MG63 (cell line): ENCODE measurements around the gene TRIM9. TPM values are rescaled to one million over a fixed set of nuclear protein-coding genes. Genes with fewer than 3 reads are reported as not detected.

Source experiments
- DNase-seq: peaks from one replicate; pipeline ENCODE4 v3.0.0-alpha.2; 2020
- H3K27me3 ChIP-seq: fragments of 250-450 bp; sonication (Bioruptor Pico); 2 replicates; pipeline ENCODE4 v1.5.1; 2020; ENCODE audit warnings: mild to moderate bottlenecking, moderate library complexity
- H3K36me3 ChIP-seq: fragments of 250-450 bp; sonication (Bioruptor Pico); 2 replicates; pipeline ENCODE4 v1.5.1; 2020; ENCODE audit warnings: mild to moderate bottlenecking, moderate library complexity
- H3K4me3 ChIP-seq: fragments of 250-450 bp; sonication (Bioruptor Pico); 2 replicates; pipeline ENCODE4 v1.5.1; 2020; ENCODE audit warnings: mild to moderate bottlenecking, moderate library complexity
- H3K9me3 ChIP-seq: fragments of 250-450 bp; sonication (Bioruptor Pico); 2 replicates; pipeline ENCODE4 v1.5.1; 2020; ENCODE audit warnings: mild to moderate bottlenecking, moderate library complexity
- total RNA-seq: library from RNA; depleted of rRNA; stranded (reverse); fragments of >200 nt; shearing (Covaris generic); gene quantifications from 2 replicates; pipeline ENCODE4 v1.2.3, GENCODE V29; 2014; ENCODE audit warnings: low replicate concordance

Gene TRIM9
- total RNA-seq, 1 experiment from 2014 or later, result 0.33 TPM

GRCh38 chr14:51074701-51075385 lies 20.1 kb downstream of the TRIM9 start:
- H3K4me3 ChIP-seq, result no peak overlapping the region
- H3K36me3 ChIP-seq, result no peaks in the 10 kb centered on the region
- no peak for DNase-seq
- no peaks in the 10 kb centered on the region for H3K27me3 ChIP-seq
- no peaks in the 10 kb centered on the region for H3K9me3 ChIP-seq

GRCh38 chr14:51073731-51074130 lies 21.2 kb downstream of the TRIM9 start:
- Histone ChIP-seq H3K9me3 (no peaks in the 10 kb centered on the region), H3K36me3 (no peaks in the 10 kb centered on the region), H3K4me3 (no peak overlapping the region), H3K27me3 (no peaks in the 10 kb centered on the region)
- DNase-seq, result no peak

GRCh38 chr14:51072976-51073375 lies 21.9 kb downstream of the TRIM9 start:
- Histone ChIP-seq H3K9me3 (no peaks in the 10 kb centered on the region), H3K27me3 (no peaks in the 10 kb centered on the region), H3K4me3 (no peak overlapping the region), H3K36me3 (no peaks in the 10 kb centered on the region)
- DNase-seq, result no peak

GRCh38 chr14:51071857-51072256 lies 23.0 kb downstream of the TRIM9 start:
- Histone ChIP-seq H3K36me3 (no peaks in the 10 kb centered on the region), H3K4me3 (no peak overlapping the region), H3K27me3 (no peaks in the 10 kb centered on the region), H3K9me3 (no peaks in the 10 kb centered on the region)
- no peak for DNase-seq

GRCh38 chr14:51070726-51071125 lies 24.2 kb downstream of the TRIM9 start:
- Histone ChIP-seq H3K4me3 (no peak overlapping the region), H3K9me3 (no peaks in the 10 kb centered on the region), H3K27me3 (no peaks in the 10 kb centered on the region), H3K36me3 (no peaks in the 10 kb centered on the region)
- DNase-seq, result no peak

GRCh38 chr14:51069055-51069454 lies 25.9 kb downstream of the TRIM9 start:
- Histone ChIP-seq H3K36me3 (no peaks in the 10 kb centered on the region), H3K9me3 (no peaks in the 10 kb centered on the region), H3K27me3 (no peaks in the 10 kb centered on the region), H3K4me3 (no peak overlapping the region)
- DNase-seq, result no peak

- H3K36me3 ChIP-seq, result no peaks in the 10 kb centered on the region
- H3K4me3 ChIP-seq, result no peak overlapping the region
- H3K9me3 ChIP-seq, result no peaks in the 10 kb centered on the region
- no peaks in the 10 kb centered on the region for H3K27me3 ChIP-seq
- no peak for DNase-seq
These were observed 26.6 kb downstream of the TRIM9 start for GRCh38 chr14:51068268-51068667.

GRCh38 chr14:51067295-51067694 lies 27.6 kb downstream of the TRIM9 start:
- Histone ChIP-seq H3K9me3 (no peaks in the 10 kb centered on the region), H3K27me3 (no peaks in the 10 kb centered on the region), H3K4me3 (no peak overlapping the region), H3K36me3 (no peaks in the 10 kb centered on the region)
- DNase-seq, result no peak

GRCh38 chr14:51066576-51066975 lies 28.3 kb downstream of the TRIM9 start:
- no peaks in the 10 kb centered on the region for H3K36me3 ChIP-seq
- no peak overlapping the region for H3K4me3 ChIP-seq
- H3K27me3 ChIP-seq, result no peaks in the 10 kb centered on the region
- DNase-seq, result no peak
- no peaks in the 10 kb centered on the region for H3K9me3 ChIP-seq

GRCh38 chr14:51059032-51059431 lies 35.9 kb downstream of the TRIM9 start:
- DNase-seq, result no peak
- Histone ChIP-seq H3K9me3 (no peaks in the 10 kb centered on the region), H3K27me3 (no peaks in the 10 kb centered on the region), H3K36me3 (no peaks in the 10 kb centered on the region), H3K4me3 (no peak overlapping the region)

GRCh38 chr14:51058382-51058781 lies 36.5 kb downstream of the TRIM9 start:
- DNase-seq, result no peak
- Histone ChIP-seq H3K9me3 (no peaks in the 10 kb centered on the region), H3K36me3 (no peaks in the 10 kb centered on the region), H3K27me3 (no peaks in the 10 kb centered on the region), H3K4me3 (no peak overlapping the region)

- Histone ChIP-seq H3K4me3 (no peak overlapping the region), H3K9me3 (no peaks in the 10 kb centered on the region), H3K36me3 (no peaks in the 10 kb centered on the region), H3K27me3 (no peaks in the 10 kb centered on the region)
- DNase-seq, result no peak
These were observed 38.5 kb downstream of the TRIM9 start for GRCh38 chr14:51056421-51056820.

GRCh38 chr14:51053157-51053556 lies 41.7 kb downstream of the TRIM9 start:
- DNase-seq, result no peak

GRCh38 chr14:51044961-51045360 lies 49.9 kb downstream of the TRIM9 start:
- DNase-seq, result no peak
- no peak overlapping the region for H3K4me3 ChIP-seq
- H3K27me3 ChIP-seq, result no peaks in the 10 kb centered on the region
- no peaks in the 10 kb centered on the region for H3K36me3 ChIP-seq
- no peaks in the 10 kb centered on the region for H3K9me3 ChIP-seq

More at GRCh38 chr14:51053157-51053556, 41.7 kb downstream of the TRIM9 start:
- H3K36me3 ChIP-seq, result no peaks in the 10 kb centered on the region
- no peaks in the 10 kb centered on the region for H3K9me3 ChIP-seq
- H3K4me3 ChIP-seq, result no peak overlapping the region
- H3K27me3 ChIP-seq, result no peaks in the 10 kb centered on the region

- H3K9me3 ChIP-seq, result no peaks in the 10 kb centered on the region
- no peak for DNase-seq
- H3K27me3 ChIP-seq, result no peaks in the 10 kb centered on the region
- H3K4me3 ChIP-seq, result no peak overlapping the region
- H3K36me3 ChIP-seq, result no peaks in the 10 kb centered on the region
These were observed 53.0 kb downstream of the TRIM9 start for GRCh38 chr14:51041883-51042282.

- no peak for DNase-seq
- H3K36me3 ChIP-seq, result no peaks in the 10 kb centered on the region
- no peaks in the 10 kb centered on the region for H3K9me3 ChIP-seq
- no peak overlapping the region for H3K4me3 ChIP-seq
- no peaks in the 10 kb centered on the region for H3K27me3 ChIP-seq
These were observed 53.8 kb downstream of the TRIM9 start for GRCh38 chr14:51041108-51041531.

GRCh38 chr14:51039252-51039651 lies 55.7 kb downstream of the TRIM9 start:
- H3K4me3 ChIP-seq, result no peak overlapping the region
- no peaks in the 10 kb centered on the region for H3K36me3 ChIP-seq
- DNase-seq, result no peak
- H3K27me3 ChIP-seq, result no peaks in the 10 kb centered on the region
- no peaks in the 10 kb centered on the region for H3K9me3 ChIP-seq

GRCh38 chr14:51035611-51036192 lies 59.2 kb downstream of the TRIM9 start:
- peak; percentile 3 for DNase-seq
- no peak overlapping the region for H3K4me3 ChIP-seq
- no peaks in the 10 kb centered on the region for H3K27me3 ChIP-seq
- no peaks in the 10 kb centered on the region for H3K9me3 ChIP-seq
- H3K36me3 ChIP-seq, result no peaks in the 10 kb centered on the region
